Tracheal epithelial cell (primary cell): Measurements from ENCODE around the gene IPO4. TPM values are rescaled to one million over a fixed set of nuclear protein-coding genes. Genes with fewer than 3 reads are reported as not detected.

ENCODE experiments used
- total RNA-seq: library from RNA; depleted of rRNA; stranded (reverse); fragments of >200 nt; gene quantifications from 2 replicates; pipeline ENCODE4 v1.2.1, GENCODE V29; 2014

Gene IPO4
- total RNA-seq, 1 donor from 2014 or later: 45.6 TPM

Other genes starting within 250 kb of the IPO4 start
- 26.0 and 29.6 TPM in 2 replicates for gene DHRS4, start 235.0 kb downstream of the IPO4 start, total RNA-seq
- gene DHRS4L2, start 199.9 kb downstream of the IPO4 start, total RNA-seq: 11.5 and 12.0 TPM in 2 replicates
- under 0.01 and 0.24 TPM in 2 replicates for gene CARMIL3, start 136.8 kb downstream of the IPO4 start, total RNA-seq
- not detected in 2 replicates for gene CPNE6, start 117.3 kb downstream of the IPO4 start, total RNA-seq
- 57.1 and 93.8 TPM in 2 replicates for gene PCK2, start 94.5 kb downstream of the IPO4 start, total RNA-seq
- gene DCAF11, start 74.0 kb downstream of the IPO4 start, total RNA-seq: 70.1 and 80.1 TPM in 2 replicates
- 0.96 and 1.9 TPM in 2 replicates for gene NRL, start 73.9 kb downstream of the IPO4 start, total RNA-seq
- gene FITM1, start 58.2 kb downstream of the IPO4 start, total RNA-seq: under 0.01 and 0.24 TPM in 2 replicates
- gene PSME1, start 52.6 kb downstream of the IPO4 start, total RNA-seq: 92.9 and 152 TPM in 2 replicates
- 11.7 and 12.8 TPM in 2 replicates for gene EMC9, start 47.2 kb downstream of the IPO4 start, total RNA-seq
- 33.7 and 78.8 TPM in 2 replicates for gene PSME2, start 42.2 kb downstream of the IPO4 start, total RNA-seq
- gene RNF31, start 41.3 kb downstream of the IPO4 start, total RNA-seq: 23.9 and 49.0 TPM in 2 replicates
- 16.8 and 62.9 TPM in 2 replicates for gene IRF9, start 27.6 kb downstream of the IPO4 start, total RNA-seq
- 1.7 and 6.0 TPM in 2 replicates for gene REC8, start 16.7 kb downstream of the IPO4 start, total RNA-seq
- 63.9 and 79.9 TPM in 2 replicates for gene TM9SF1, start 6.6 kb upstream of the IPO4 start, total RNA-seq
- not detected in 2 replicates for gene TSSK4, start 16.9 kb upstream of the IPO4 start, total RNA-seq
- 32.8 and 40.7 TPM in 2 replicates for gene CHMP4A, start 24.7 kb upstream of the IPO4 start, total RNA-seq
- gene MDP1, start 27.2 kb upstream of the IPO4 start, total RNA-seq: 10.8 and 14.7 TPM in 2 replicates
- 91.6 and 113 TPM in 2 replicates for gene NEDD8, start 43.6 kb upstream of the IPO4 start, total RNA-seq
- 95.1 and 97.1 TPM in 2 replicates for gene GMPR2, start 44.1 kb upstream of the IPO4 start, total RNA-seq
- 53.1 and 287 TPM in 2 replicates for gene TINF2, start 53.8 kb upstream of the IPO4 start, total RNA-seq
- 69.1 and 167 TPM in 2 replicates for gene TGM1, start 74.4 kb upstream of the IPO4 start, total RNA-seq
- 53.9 and 65.1 TPM in 2 replicates for gene RABGGTA, start 82.8 kb upstream of the IPO4 start, total RNA-seq
- gene DHRS1, start 111.0 kb upstream of the IPO4 start, total RNA-seq: 23.0 and 29.4 TPM in 2 replicates
- 26.6 and 41.4 TPM in 2 replicates for gene NOP9, start 111.0 kb upstream of the IPO4 start, total RNA-seq
- 1.4 and 6.0 TPM in 2 replicates for gene CIDEB, start 119.2 kb upstream of the IPO4 start, total RNA-seq
- 30.3 and 32.5 TPM in 2 replicates for gene LTB4R2, start 121.3 kb upstream of the IPO4 start, total RNA-seq
- 13.5 and 13.6 TPM in 2 replicates for gene LTB4R, start 122.7 kb upstream of the IPO4 start, total RNA-seq
- 1.7 TPM in 1 of 2 replicates, not detected in the other for gene ADCY4, start 146.3 kb upstream of the IPO4 start, total RNA-seq
- 2.1 and 5.1 TPM in 2 replicates for gene RIPK3, start 151.2 kb upstream of the IPO4 start, total RNA-seq
- 10.6 and 17.3 TPM in 2 replicates for gene NFATC4, start 179.4 kb upstream of the IPO4 start, total RNA-seq
- gene NYNRIN, start 210.2 kb upstream of the IPO4 start, total RNA-seq: 7.0 and 8.4 TPM in 2 replicates
- 0.64 and 0.96 TPM in 2 replicates for gene CBLN3, start 240.9 kb upstream of the IPO4 start, total RNA-seq
- 95.7 and 155 TPM in 2 replicates for gene KHNYN, start 241.1 kb upstream of the IPO4 start, total RNA-seq